Osteocyte (in vitro differentiated cells): Measurements from ENCODE around the gene RORB. TPM values are rescaled to one million over a fixed set of nuclear protein-coding genes. Genes with fewer than 3 reads are reported as not detected.
"Not testable (repeated sequence)": the region's sequence is repeated elsewhere in the genome, so short reads cannot be mapped to it uniquely, and the experiment has no call there.

Source experiments
- DNase-seq: peaks from one replicate; pipeline ENCODE4 v3.0.0; 2021; ENCODE audit warnings: mixed read lengths; ENCODE audit not compliant: unreplicated experiment; ENCODE audit errors: extremely low spot score
- H3K27ac Mint-ChIP-seq: one replicate; pipeline ENCODE4 v1.8.0; 2021; ENCODE audit warnings: mild to moderate bottlenecking, mixed read lengths; ENCODE audit not compliant: unreplicated experiment
- H3K27me3 Mint-ChIP-seq: one replicate; pipeline ENCODE4 v1.8.0; 2021; ENCODE audit warnings: mixed read lengths; ENCODE audit not compliant: unreplicated experiment
- H3K36me3 Mint-ChIP-seq: one replicate; pipeline ENCODE4 v1.8.0; 2021; ENCODE audit warnings: mixed read lengths; ENCODE audit not compliant: unreplicated experiment
- H3K4me1 Mint-ChIP-seq: one replicate; pipeline ENCODE4 v1.8.0; 2021; ENCODE audit warnings: mixed read lengths; ENCODE audit not compliant: unreplicated experiment
- H3K4me3 Mint-ChIP-seq: one replicate; pipeline ENCODE4 v1.8.0; 2021; ENCODE audit warnings: mild to moderate bottlenecking, moderate library complexity, mixed read lengths; ENCODE audit not compliant: unreplicated experiment
- H3K9me3 Mint-ChIP-seq: one replicate; pipeline ENCODE4 v1.8.0; 2021; ENCODE audit warnings: mixed read lengths; ENCODE audit not compliant: unreplicated experiment
- total RNA-seq: library from RNA; stranded (reverse); gene quantifications from 2 replicates; pipeline ENCODE4 v1.2.1, GENCODE V29; 2021
- TF ChIP-seq, protein P1 (sequence below): fragments of 200-600 bp; sonication (generic); IDR thresholded peaks from 2 replicates; pipeline ENCODE4 v1.5.0; 2021; ENCODE audit warnings: antibody characterized with exemption, mild to moderate bottlenecking, moderate library complexity

The RORB gene
- total RNA-seq, 1 donor from 2014 or later = not detected

DNA sequence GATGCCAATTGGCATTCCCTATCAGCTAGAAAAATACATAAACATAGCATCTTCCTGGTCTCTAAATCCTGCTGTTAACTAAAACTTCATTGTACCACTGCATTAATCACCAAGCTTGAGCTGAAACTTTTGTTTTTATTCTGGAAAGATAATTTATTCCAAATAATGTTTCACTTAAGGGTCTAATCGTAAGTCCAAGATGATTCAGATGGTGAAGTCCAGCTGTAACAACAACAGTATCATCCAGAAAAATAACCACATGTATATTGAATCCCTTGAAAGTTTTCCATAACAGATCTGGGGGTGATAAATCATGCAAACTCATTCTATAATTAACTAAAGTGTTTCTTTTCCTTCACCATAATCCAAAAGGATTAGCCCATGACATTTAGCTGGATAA is 23.9 kb downstream of the RORB start:
- Mint-ChIP-seq H3K27me3 (peaks cover 6% of the 10 kb centered on the region), H3K36me3 (no peaks in the 10 kb centered on the region), H3K4me1 (no peaks in the 10 kb centered on the region), H3K9me3 (no peaks in the 10 kb centered on the region), H3K27ac (no peak overlapping the region), H3K4me3 (no peak overlapping the region)
- TF ChIP-seq, protein P1, sequence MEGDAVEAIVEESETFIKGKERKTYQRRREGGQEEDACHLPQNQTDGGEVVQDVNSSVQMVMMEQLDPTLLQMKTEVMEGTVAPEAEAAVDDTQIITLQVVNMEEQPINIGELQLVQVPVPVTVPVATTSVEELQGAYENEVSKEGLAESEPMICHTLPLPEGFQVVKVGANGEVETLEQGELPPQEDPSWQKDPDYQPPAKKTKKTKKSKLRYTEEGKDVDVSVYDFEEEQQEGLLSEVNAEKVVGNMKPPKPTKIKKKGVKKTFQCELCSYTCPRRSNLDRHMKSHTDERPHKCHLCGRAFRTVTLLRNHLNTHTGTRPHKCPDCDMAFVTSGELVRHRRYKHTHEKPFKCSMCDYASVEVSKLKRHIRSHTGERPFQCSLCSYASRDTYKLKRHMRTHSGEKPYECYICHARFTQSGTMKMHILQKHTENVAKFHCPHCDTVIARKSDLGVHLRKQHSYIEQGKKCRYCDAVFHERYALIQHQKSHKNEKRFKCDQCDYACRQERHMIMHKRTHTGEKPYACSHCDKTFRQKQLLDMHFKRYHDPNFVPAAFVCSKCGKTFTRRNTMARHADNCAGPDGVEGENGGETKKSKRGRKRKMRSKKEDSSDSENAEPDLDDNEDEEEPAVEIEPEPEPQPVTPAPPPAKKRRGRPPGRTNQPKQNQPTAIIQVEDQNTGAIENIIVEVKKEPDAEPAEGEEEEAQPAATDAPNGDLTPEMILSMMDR = no peak
- no peak for DNase-seq

DNA sequence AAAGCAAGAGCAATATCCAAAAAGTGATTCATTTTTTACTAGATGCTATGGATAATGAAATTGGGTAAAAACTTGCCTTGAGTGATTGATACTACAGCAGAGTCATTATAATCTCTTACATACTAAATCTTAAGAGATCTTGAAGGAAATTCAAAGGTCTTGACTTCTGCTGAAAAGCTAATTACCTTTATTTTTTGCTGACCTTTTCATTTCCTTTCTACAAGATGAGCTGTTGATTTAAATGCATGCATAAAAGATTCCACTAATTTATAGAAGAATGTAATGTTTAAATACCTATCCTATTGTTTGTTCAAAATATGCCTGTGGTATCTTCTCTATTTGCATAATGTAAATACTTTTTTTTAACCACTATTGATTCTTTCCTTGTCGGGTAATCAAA is 27.2 kb downstream of the RORB start:
- H3K27ac Mint-ChIP-seq = no peak overlapping the region
- H3K27me3 Mint-ChIP-seq = no peaks in the 10 kb centered on the region
- H3K4me1 Mint-ChIP-seq = no peaks in the 10 kb centered on the region
- TF ChIP-seq, protein P1 = no peak
- DNase-seq = no peak
- no peak overlapping the region for H3K4me3 Mint-ChIP-seq
- no peaks in the 10 kb centered on the region for H3K9me3 Mint-ChIP-seq
- no peaks in the 10 kb centered on the region for H3K36me3 Mint-ChIP-seq

DNA sequence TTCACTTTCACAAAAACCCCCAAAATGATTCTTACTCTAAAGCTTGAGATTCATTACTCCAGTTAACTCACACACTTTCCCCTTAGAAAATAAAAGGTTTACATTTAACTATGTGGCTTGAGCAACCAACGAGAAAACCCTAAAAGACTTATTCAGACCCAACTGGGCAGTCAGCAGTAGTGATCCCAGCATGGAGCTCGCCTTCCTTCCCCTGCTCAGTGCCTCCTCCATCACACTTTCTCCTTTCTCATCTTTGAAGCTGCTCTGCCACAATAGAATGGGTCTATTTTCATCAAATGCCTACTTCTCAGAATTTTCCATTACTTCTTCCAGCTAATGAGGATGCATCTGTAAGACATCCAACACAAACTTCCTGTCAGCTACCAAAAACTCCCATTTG is 29.1 kb downstream of the RORB start:
- Mint-ChIP-seq H3K27me3 (no peaks in the 10 kb centered on the region), H3K4me1 (no peaks in the 10 kb centered on the region), H3K27ac (no peak overlapping the region), H3K9me3 (no peaks in the 10 kb centered on the region), H3K4me3 (no peak overlapping the region), H3K36me3 (no peaks in the 10 kb centered on the region)
- TF ChIP-seq, protein P1 = no peak
- DNase-seq = no peak

DNA sequence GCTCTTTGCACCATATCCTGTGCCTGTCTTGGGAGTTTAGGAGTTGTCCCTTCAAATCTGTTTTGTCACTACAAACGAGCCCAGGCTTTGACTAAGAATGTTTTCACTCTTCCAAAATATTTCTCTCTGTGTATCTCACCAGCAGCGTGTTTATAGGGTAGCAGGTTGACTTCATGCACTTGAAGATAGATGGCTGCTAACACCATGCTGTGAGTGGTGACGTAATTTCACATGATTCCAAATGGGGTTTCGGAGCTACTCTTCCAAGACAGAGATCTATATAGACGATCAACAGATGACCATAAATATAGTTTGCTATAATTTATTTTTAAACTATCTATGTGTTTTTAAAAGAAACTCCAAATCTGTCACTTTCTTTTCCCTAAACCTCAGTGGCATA is 30.6 kb downstream of the RORB start:
- Mint-ChIP-seq H3K27me3 (no peaks in the 10 kb centered on the region), H3K9me3 (no peaks in the 10 kb centered on the region), H3K4me1 (no peaks in the 10 kb centered on the region)

DNA sequence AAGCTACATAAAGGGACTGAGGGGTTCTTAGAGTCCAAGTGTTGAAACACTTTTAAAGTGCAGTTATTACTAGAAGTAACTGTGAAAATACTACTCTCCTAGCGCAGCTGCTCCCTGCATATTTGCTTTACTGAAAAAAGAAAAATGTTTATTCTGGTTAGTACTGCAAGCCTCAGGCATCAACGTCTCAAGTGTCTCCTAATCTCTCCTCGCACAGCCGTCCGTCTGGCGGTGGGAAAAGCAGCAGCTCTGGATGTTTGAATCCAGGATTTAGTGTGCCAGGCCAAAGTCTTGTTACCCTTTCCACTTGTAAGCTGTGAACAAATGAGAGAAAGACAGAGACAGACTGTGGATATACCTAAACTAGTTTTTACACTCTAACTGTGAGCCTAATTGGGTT is 31.1 kb downstream of the RORB start:
- H3K9me3 Mint-ChIP-seq = no peaks in the 10 kb centered on the region
- no peak overlapping the region for H3K4me3 Mint-ChIP-seq
- no peak for DNase-seq
- H3K27ac Mint-ChIP-seq = no peak overlapping the region
- TF ChIP-seq, protein P1 = no peak
- H3K27me3 Mint-ChIP-seq = no peaks in the 10 kb centered on the region
- H3K4me1 Mint-ChIP-seq = no peaks in the 10 kb centered on the region
- no peaks in the 10 kb centered on the region for H3K36me3 Mint-ChIP-seq

More for the DNA sequence above, 30.6 kb downstream of the RORB start:
- TF ChIP-seq, protein P1 = no peak
- Mint-ChIP-seq H3K27ac (no peak overlapping the region), H3K4me3 (no peak overlapping the region), H3K36me3 (no peaks in the 10 kb centered on the region)
- no peak for DNase-seq

DNA sequence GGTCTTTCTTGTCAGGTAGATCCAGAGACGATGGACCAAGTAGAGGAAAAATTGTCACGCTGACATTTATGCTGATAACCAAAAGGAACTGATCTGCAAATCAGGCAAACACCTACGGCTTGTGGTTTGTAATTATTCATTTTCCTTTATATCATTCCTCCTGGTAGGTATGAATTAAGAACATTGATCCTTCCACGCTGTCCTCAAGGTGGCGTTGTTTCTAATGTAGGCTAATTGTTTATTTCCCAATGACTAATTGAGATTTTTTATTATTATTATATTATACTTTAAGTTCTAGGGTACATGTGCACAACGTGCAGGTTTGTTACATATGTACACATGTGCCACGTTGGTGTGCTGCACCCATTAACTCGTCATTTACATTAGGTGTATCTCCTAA is 33.3 kb downstream of the RORB start:
- H3K4me1 Mint-ChIP-seq, H3K27me3 Mint-ChIP-seq, H3K9me3 Mint-ChIP-seq, H3K27ac Mint-ChIP-seq, H3K36me3 Mint-ChIP-seq, DNase-seq, H3K4me3 Mint-ChIP-seq: not testable (repeated sequence)
